Measurements from ENCODE around the gene PTPRH.

PTPRH gene

DNA sequence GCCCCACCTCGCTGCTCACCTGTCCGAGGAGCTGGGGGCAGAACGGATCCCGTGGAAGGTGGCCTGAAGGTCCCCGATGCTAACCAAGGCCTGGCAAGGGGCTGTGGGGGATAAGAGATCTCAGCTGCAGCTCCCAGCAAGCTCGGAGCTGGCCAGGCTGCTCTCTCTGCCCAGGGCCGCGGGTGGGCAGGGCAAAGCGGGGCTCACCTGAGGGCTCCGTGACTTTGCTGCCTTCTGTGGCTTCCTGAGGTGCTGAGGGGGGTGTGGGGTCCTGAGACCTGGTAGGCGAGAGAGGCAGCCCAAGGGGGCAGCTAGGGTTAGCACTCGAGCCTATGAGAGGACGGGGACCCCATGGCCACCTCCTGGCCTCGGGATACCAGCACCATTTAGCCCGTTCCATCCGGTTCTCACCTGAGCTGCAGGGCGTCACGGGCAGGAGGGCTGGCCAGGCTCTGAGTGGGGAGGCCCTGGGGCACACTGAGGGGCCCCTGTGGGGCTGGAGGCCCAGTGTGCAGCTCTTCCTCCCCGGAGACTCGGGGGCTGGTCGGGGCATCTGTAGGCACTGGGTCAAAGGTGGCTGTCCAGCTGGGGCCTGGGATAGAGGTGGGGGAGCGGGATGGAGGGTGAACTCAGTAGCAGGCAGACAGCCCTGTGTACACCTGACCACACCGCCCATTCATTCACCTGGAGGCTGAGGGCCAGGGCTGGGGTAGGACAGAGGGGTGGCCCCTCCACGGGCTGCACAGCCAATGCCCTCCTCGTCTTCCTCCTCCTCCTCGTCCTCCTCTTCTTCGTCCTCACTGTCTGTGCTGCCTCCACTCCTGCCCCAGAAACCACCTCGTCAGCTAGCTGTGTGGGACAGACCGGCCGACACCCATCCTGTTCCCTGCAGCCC, 22.3 kb upstream of the PTPRH start:
- Histone ChIP-seq H3K4me1 (ENCODE audit: control insufficient read depth, low read depth, low read length) (no peaks in the 10 kb centered on the region), H3K27ac (ENCODE audit: low read depth, low read length) (no peak overlapping the region), H3K27me3 (ENCODE audit: insufficient read depth, low read length, poor library complexity) (no peaks in the 10 kb centered on the region), H3K79me2 (ENCODE audit: control insufficient read depth, insufficient read depth, low read length) (no peaks in the 10 kb centered on the region), H2AK5ac (ENCODE audit: low read length) (no peak overlapping the region), H2BK120ac (ENCODE audit: low read depth, low read length) (no peak overlapping the region), H3K79me1 (ENCODE audit: low read length) (no peaks in the 10 kb centered on the region), H2BK15ac (replicated peaks; ENCODE audit: low read depth) (no peak overlapping the region), H3K36me3 (ENCODE audit: control insufficient read depth, insufficient read depth, low read length) (peaks cover 14% of the 10 kb centered on the region), H3K23ac (ENCODE audit: low read length) (no peak overlapping the region), H4K8ac (ENCODE audit: low read depth, low read length) (no peak overlapping the region), H2BK5ac (ENCODE audit: low read length) (no peak overlapping the region), H3K9ac (ENCODE audit: low read length) (no peak overlapping the region), H3K4ac (ENCODE audit: low read depth, low read length) (no peak overlapping the region), H3K56ac (ENCODE audit: low read length) (no peak overlapping the region), H3K4me3 (ENCODE audit: low read length) (no peak overlapping the region), H3K18ac (ENCODE audit: low read length) (no peak overlapping the region), H4K5ac (ENCODE audit: low read length) (no peak overlapping the region), H3K4me2 (ENCODE audit: low read length) (no peak overlapping the region)
- WGBS (ENCODE audit: extremely low coverage, insufficient coverage, low lambda C conversion rate), result no CpG with 5 or more reads among the region's 30 CpGs
- no peak for DNase-seq

DNA sequence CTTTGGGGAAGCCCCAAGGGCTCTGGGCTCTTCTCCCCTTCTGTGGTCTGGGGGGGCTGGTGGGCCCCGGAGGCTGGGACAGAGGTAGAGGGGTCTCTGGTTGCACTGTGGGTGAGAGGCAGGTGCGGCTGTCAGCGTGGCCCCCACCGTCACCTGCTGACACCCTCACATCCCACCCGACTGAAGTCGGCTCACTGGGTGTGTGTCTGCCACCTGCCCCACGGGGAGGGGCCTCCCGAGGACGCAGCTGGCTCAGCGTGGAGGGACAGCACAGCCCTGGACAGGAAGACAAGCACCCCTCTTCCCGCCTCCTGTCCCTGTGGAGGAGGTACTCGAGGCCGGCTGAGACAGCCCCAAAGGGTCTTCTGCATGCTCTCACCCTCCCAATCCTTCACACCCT, 21.5 kb upstream of the PTPRH start:
- Histone ChIP-seq H2BK5ac (ENCODE audit: low read length) (no peak overlapping the region), H3K4me2 (ENCODE audit: low read length) (no peak overlapping the region), H3K27me3 (ENCODE audit: insufficient read depth, low read length, poor library complexity) (no peaks in the 10 kb centered on the region), H3K79me1 (ENCODE audit: low read length) (no peaks in the 10 kb centered on the region), H3K18ac (ENCODE audit: low read length) (no peak overlapping the region), H4K8ac (ENCODE audit: low read depth, low read length) (no peak overlapping the region), H3K36me3 (ENCODE audit: control insufficient read depth, insufficient read depth, low read length) (peaks cover 14% of the 10 kb centered on the region), H3K4ac (ENCODE audit: low read depth, low read length) (no peak overlapping the region), H3K9ac (ENCODE audit: low read length) (no peak overlapping the region), H3K23ac (ENCODE audit: low read length) (no peak overlapping the region), H3K79me2 (ENCODE audit: control insufficient read depth, insufficient read depth, low read length) (no peaks in the 10 kb centered on the region), H3K4me1 (ENCODE audit: control insufficient read depth, low read depth, low read length) (no peaks in the 10 kb centered on the region), H4K5ac (ENCODE audit: low read length) (no peak overlapping the region), H3K56ac (ENCODE audit: low read length) (no peak overlapping the region), H2AK5ac (ENCODE audit: low read length) (no peak overlapping the region), H3K27ac (ENCODE audit: low read depth, low read length) (no peak overlapping the region), H2BK120ac (ENCODE audit: low read depth, low read length) (no peak overlapping the region), H3K4me3 (ENCODE audit: low read length) (no peak overlapping the region), H2BK15ac (replicated peaks; ENCODE audit: low read depth) (no peak overlapping the region)
- no CpG with 5 or more reads among the region's 13 CpGs for WGBS (ENCODE audit: extremely low coverage, insufficient coverage, low lambda C conversion rate)
- no peak for DNase-seq

DNA sequence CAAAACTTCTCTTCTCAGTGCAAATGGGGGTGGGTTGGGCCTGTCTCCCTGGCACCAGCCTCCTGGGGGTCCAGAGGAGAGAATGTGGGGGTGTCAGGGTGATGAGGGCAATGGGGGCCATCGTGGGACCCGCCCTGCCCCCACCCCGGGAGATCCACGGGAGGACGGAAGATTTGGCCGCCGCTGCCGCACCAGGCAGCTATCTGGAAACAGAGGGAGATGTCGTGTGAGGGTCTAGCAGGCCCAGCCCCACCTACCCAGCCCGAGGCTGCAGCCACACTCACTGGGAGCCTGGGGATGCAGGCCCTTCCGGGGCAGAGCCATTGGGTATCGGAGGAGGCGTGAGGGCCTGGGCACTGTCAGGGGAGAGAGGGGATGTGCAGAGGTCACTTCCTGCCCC, 21.0 kb upstream of the PTPRH start:
- WGBS (ENCODE audit: extremely low coverage, insufficient coverage, low lambda C conversion rate), result no CpG with 5 or more reads among the region's 13 CpGs
- Histone ChIP-seq H3K4ac (ENCODE audit: low read depth, low read length) (no peak overlapping the region), H3K18ac (ENCODE audit: low read length) (no peak overlapping the region), H3K79me2 (ENCODE audit: control insufficient read depth, insufficient read depth, low read length) (no peaks in the 10 kb centered on the region), H4K5ac (ENCODE audit: low read length) (no peak overlapping the region), H2BK15ac (replicated peaks; ENCODE audit: low read depth) (no peak overlapping the region), H3K27me3 (ENCODE audit: insufficient read depth, low read length, poor library complexity) (no peaks in the 10 kb centered on the region), H3K56ac (ENCODE audit: low read length) (no peak overlapping the region), H3K4me2 (ENCODE audit: low read length) (no peak overlapping the region), H3K4me3 (ENCODE audit: low read length) (no peak overlapping the region), H3K4me1 (ENCODE audit: control insufficient read depth, low read depth, low read length) (no peaks in the 10 kb centered on the region), H4K8ac (ENCODE audit: low read depth, low read length) (no peak overlapping the region), H3K27ac (ENCODE audit: low read depth, low read length) (no peak overlapping the region), H2AK5ac (ENCODE audit: low read length) (no peak overlapping the region), H3K9ac (ENCODE audit: low read length) (no peak overlapping the region), H2BK5ac (ENCODE audit: low read length) (no peak overlapping the region), H3K36me3 (ENCODE audit: control insufficient read depth, insufficient read depth, low read length) (peaks cover 14% of the 10 kb centered on the region), H3K79me1 (ENCODE audit: low read length) (no peaks in the 10 kb centered on the region), H2BK120ac (ENCODE audit: low read depth, low read length) (no peak overlapping the region), H3K23ac (ENCODE audit: low read length) (no peak overlapping the region)
- DNase-seq, result no peak

DNA sequence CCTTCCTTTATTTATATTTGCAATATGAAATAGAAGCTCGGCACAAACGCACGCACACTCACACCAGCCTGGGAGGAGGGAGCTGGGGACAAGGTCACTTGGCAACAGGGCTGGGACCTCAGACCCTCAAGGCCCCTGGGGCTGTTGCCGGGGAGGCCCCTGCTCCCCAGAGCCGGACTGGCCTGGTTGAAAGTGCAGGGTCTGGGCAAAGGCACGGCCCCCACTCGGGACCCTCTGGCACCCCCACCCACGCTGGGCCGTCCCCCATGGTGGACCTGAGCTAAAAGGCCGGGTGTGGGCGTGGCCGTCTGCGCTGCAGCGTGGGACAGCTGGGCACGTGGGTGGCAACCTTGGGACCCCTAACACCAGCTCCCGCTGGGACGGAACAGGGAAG, 20.5 kb upstream of the PTPRH start:
- no peak for DNase-seq
- Histone ChIP-seq H2BK5ac (ENCODE audit: low read length) (no peak overlapping the region), H3K27me3 (ENCODE audit: insufficient read depth, low read length, poor library complexity) (no peaks in the 10 kb centered on the region), H3K79me2 (ENCODE audit: control insufficient read depth, insufficient read depth, low read length) (no peaks in the 10 kb centered on the region), H2BK120ac (ENCODE audit: low read depth, low read length) (no peak overlapping the region), H3K9ac (ENCODE audit: low read length) (no peak overlapping the region), H2AK5ac (ENCODE audit: low read length) (no peak overlapping the region), H3K18ac (ENCODE audit: low read length) (no peak overlapping the region), H3K4me2 (ENCODE audit: low read length) (no peak overlapping the region), H4K8ac (ENCODE audit: low read depth, low read length) (no peak overlapping the region), H3K36me3 (ENCODE audit: control insufficient read depth, insufficient read depth, low read length) (peaks cover 14% of the 10 kb centered on the region), H2BK15ac (replicated peaks; ENCODE audit: low read depth) (no peak overlapping the region), H3K4me1 (ENCODE audit: control insufficient read depth, low read depth, low read length) (no peaks in the 10 kb centered on the region), H4K5ac (ENCODE audit: low read length) (no peak overlapping the region), H3K79me1 (ENCODE audit: low read length) (no peaks in the 10 kb centered on the region), H3K27ac (ENCODE audit: low read depth, low read length) (no peak overlapping the region), H3K4ac (ENCODE audit: low read depth, low read length) (no peak overlapping the region), H3K56ac (ENCODE audit: low read length) (no peak overlapping the region), H3K23ac (ENCODE audit: low read length) (no peak overlapping the region), H3K4me3 (ENCODE audit: low read length) (no peak overlapping the region)
- WGBS (ENCODE audit: extremely low coverage, insufficient coverage, low lambda C conversion rate), result no CpG with 5 or more reads among the region's 17 CpGs

DNA sequence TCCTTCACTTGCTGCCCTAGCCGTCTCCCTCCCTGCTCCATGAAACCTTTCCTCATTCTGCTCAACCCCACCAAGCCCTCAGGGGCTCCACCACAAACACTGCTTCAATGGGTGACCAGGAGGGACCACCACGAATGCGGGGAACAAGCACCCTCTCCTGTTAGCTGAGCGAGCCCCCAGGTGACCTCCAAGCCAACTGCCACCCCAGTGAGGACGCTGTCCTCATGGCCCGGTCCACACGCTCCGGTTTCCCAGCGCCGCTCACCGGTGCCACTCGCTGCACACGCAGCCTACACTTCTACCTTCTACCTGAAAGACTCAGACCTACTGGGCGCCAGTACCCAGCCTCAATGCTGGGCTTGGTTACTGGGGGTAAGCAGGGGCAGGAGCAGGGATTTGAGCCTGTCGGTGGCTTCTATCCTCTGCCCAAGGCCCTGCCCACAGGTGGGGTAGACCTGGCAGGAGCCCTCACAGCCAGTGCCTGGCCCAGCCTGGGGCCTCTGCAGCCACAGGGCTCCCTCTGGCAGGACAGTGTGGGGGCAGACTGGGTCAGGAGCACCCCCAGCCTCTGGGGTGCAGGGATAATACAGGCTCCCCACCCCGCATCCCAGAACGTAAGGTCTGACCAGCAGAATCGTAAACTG, 20.0 kb upstream of the PTPRH start:
- Histone ChIP-seq H4K5ac (ENCODE audit: low read length) (no peak overlapping the region), H3K36me3 (ENCODE audit: control insufficient read depth, insufficient read depth, low read length) (peaks cover 14% of the 10 kb centered on the region), H3K9ac (ENCODE audit: low read length) (no peak overlapping the region), H3K18ac (ENCODE audit: low read length) (no peak overlapping the region), H3K4me1 (ENCODE audit: control insufficient read depth, low read depth, low read length) (no peaks in the 10 kb centered on the region), H3K4me3 (ENCODE audit: low read length) (no peak overlapping the region), H3K4ac (ENCODE audit: low read depth, low read length) (no peak overlapping the region), H4K8ac (ENCODE audit: low read depth, low read length) (no peak overlapping the region), H2BK15ac (replicated peaks; ENCODE audit: low read depth) (no peak overlapping the region), H2BK120ac (ENCODE audit: low read depth, low read length) (no peak overlapping the region), H3K79me1 (ENCODE audit: low read length) (no peaks in the 10 kb centered on the region), H3K4me2 (ENCODE audit: low read length) (no peak overlapping the region), H3K27me3 (ENCODE audit: insufficient read depth, low read length, poor library complexity) (no peaks in the 10 kb centered on the region), H2BK5ac (ENCODE audit: low read length) (no peak overlapping the region), H3K56ac (ENCODE audit: low read length) (no peak overlapping the region), H2AK5ac (ENCODE audit: low read length) (no peak overlapping the region), H3K23ac (ENCODE audit: low read length) (no peak overlapping the region), H3K27ac (ENCODE audit: low read depth, low read length) (no peak overlapping the region), H3K79me2 (ENCODE audit: control insufficient read depth, insufficient read depth, low read length) (no peaks in the 10 kb centered on the region)
- WGBS (ENCODE audit: extremely low coverage, insufficient coverage, low lambda C conversion rate), result no CpG with 5 or more reads among the region's 18 CpGs
- no peak for DNase-seq
